ENCODE measurements around the gene DNMT1.

Gene DNMT1

DNA sequence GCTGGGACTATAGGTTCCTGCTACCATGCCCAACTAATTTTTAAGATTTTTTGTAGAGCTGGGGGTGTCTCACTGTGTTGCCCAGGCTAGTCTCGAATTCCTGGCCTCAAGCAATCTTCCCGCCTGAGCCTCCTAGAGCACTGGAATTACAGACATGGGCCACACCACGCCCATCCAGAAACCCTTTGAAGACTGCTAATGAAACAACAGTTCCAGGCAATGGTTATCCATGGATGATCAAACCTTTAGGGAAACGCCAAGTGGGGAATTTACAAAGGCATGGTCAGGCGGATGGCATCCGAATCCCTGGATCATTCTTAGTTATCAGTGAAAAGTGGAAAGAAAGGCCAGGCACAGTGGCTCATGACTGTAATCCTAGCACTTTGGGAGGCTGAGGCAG, 16.9 kb upstream of the DNMT1 start:
- Histone ChIP-seq H3K27me3 (ENCODE audit: control insufficient read depth in 3 of 3, insufficient read depth in 3 of 3, low read depth in 1 of 3, low read length in 3 of 3) (no peaks in the 10 kb centered on the region), H3K9me3 (replicated peaks in 1 of 2; ENCODE audit: control insufficient read depth in 2 of 2, insufficient read depth in 1 of 2, low read depth in 1 of 2, low read length in 2 of 2) (peaks cover 0 to 11% of the 10 kb centered on the region in 2 donors), H4K91ac (ENCODE audit: low read depth, low read length, poor library complexity) (no peak overlapping the region), H3K79me1 (ENCODE audit: low read depth, low read length) (no peaks in the 10 kb centered on the region), H3K14ac (ENCODE audit: low read length) (no peak overlapping the region), H2BK5ac (ENCODE audit: low read length) (no peak overlapping the region), H3K4ac (ENCODE audit: low read length) (no peak overlapping the region), H3K4me2 (ENCODE audit: insufficient read depth, low read length, poor library complexity, severe bottlenecking) (no peak overlapping the region), H3K4me3 (ENCODE audit: low read length in 2 of 2) (no peak overlapping the region), H2BK120ac (ENCODE audit: low read depth, low read length) (no peak overlapping the region), H3K9ac (ENCODE audit: low read depth, low read length, poor library complexity) (no peak overlapping the region), H3K4me1 (ENCODE audit: control insufficient read depth in 2 of 2, insufficient read depth in 1 of 2, low read depth in 1 of 2, low read length in 2 of 2) (no peaks in the 10 kb centered on the region), H2AK5ac (ENCODE audit: low read depth, low read length) (no peak overlapping the region), H2BK15ac (ENCODE audit: low read length) (no peak overlapping the region), H3K18ac (ENCODE audit: low read length) (no peak overlapping the region), H3K27ac (replicated peaks; ENCODE audit: low read length) (no peak overlapping the region), H2BK12ac (ENCODE audit: low read length) (no peak overlapping the region), H2AFZ (ENCODE audit: low read length) (no peak overlapping the region), H3K36me3 (replicated peaks in 1 of 2; ENCODE audit: control insufficient read depth in 2 of 2, insufficient read depth in 2 of 2, low read length in 2 of 2) (no peaks in the 10 kb centered on the region), H4K8ac (ENCODE audit: low read depth, low read length) (no peak overlapping the region), H3K23ac (ENCODE audit: low read depth, low read length, poor library complexity) (no peak overlapping the region)
- no peak for DNase-seq (ENCODE audit: low spot score)
- WGBS, 2 donors (ENCODE audit: extremely low coverage in 2 of 2, insufficient read length in 2 of 2, insufficient replicate concordance in 1 of 2), result no CpG with 5 or more reads among the region's 6 CpGs

DNA sequence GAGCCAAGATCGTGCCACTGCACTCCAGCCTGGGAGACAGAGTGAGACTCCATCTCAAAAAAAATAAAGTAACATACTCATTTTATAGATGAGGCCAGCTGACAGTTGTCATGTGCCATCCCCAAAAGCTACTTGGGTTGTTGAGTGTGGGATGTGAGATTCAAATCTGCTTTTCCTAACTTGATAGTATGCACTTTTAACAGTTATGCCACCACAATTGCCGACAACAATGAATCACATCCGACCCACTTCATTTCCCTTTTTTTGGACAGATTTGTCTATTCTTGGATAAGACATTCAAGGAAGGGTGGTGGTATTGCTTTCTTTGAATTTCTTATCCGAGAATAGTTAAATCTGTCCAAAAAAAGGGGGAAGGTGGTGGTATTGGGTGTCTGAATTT, 16.3 kb upstream of the DNMT1 start:
- H3K27me3 ChIP-seq (ENCODE audit: control insufficient read depth in 3 of 3, insufficient read depth in 3 of 3, low read depth in 1 of 3, low read length in 3 of 3), result no peaks in the 10 kb centered on the region
- no peak overlapping the region for H3K4me2 ChIP-seq (ENCODE audit: insufficient read depth, low read length, poor library complexity, severe bottlenecking)
- no peak overlapping the region for H2BK12ac ChIP-seq (ENCODE audit: low read length)
- H2AK5ac ChIP-seq (ENCODE audit: low read depth, low read length), result no peak overlapping the region
- no peak overlapping the region for H2BK5ac ChIP-seq (ENCODE audit: low read length)
- H3K27ac ChIP-seq (replicated peaks; ENCODE audit: low read length), result no peak overlapping the region
- peaks cover 0 to 16% of the 10 kb centered on the region in 2 donors for H3K9me3 ChIP-seq (replicated peaks in 1 of 2; ENCODE audit: control insufficient read depth in 2 of 2, insufficient read depth in 1 of 2, low read depth in 1 of 2, low read length in 2 of 2)
- H4K8ac ChIP-seq (ENCODE audit: low read depth, low read length), result no peak overlapping the region
- H3K4ac ChIP-seq (ENCODE audit: low read length), result no peak overlapping the region
- no peaks in the 10 kb centered on the region for H3K79me1 ChIP-seq (ENCODE audit: low read depth, low read length)
- no peak overlapping the region for H3K9ac ChIP-seq (ENCODE audit: low read depth, low read length, poor library complexity)
- no peak overlapping the region for H3K4me3 ChIP-seq (ENCODE audit: low read length in 2 of 2)
- H3K18ac ChIP-seq (ENCODE audit: low read length), result no peak overlapping the region
- H4K91ac ChIP-seq (ENCODE audit: low read depth, low read length, poor library complexity), result no peak overlapping the region
- no CpG with 5 or more reads among the region's 4 CpGs for WGBS, 2 donors (ENCODE audit: extremely low coverage in 2 of 2, insufficient read length in 2 of 2, insufficient replicate concordance in 1 of 2)
- H3K23ac ChIP-seq (ENCODE audit: low read depth, low read length, poor library complexity), result no peak overlapping the region
- DNase-seq (ENCODE audit: low spot score), result no peak
- no peak overlapping the region for H2BK15ac ChIP-seq (ENCODE audit: low read length)
- H3K14ac ChIP-seq (ENCODE audit: low read length), result no peak overlapping the region
- no peaks in the 10 kb centered on the region for H3K4me1 ChIP-seq (ENCODE audit: control insufficient read depth in 2 of 2, insufficient read depth in 1 of 2, low read depth in 1 of 2, low read length in 2 of 2)
- no peak overlapping the region for H2BK120ac ChIP-seq (ENCODE audit: low read depth, low read length)
- H2AFZ ChIP-seq (ENCODE audit: low read length), result no peak overlapping the region
- H3K36me3 ChIP-seq (replicated peaks in 1 of 2; ENCODE audit: control insufficient read depth in 2 of 2, insufficient read depth in 2 of 2, low read length in 2 of 2), result no peaks in the 10 kb centered on the region

DNA sequence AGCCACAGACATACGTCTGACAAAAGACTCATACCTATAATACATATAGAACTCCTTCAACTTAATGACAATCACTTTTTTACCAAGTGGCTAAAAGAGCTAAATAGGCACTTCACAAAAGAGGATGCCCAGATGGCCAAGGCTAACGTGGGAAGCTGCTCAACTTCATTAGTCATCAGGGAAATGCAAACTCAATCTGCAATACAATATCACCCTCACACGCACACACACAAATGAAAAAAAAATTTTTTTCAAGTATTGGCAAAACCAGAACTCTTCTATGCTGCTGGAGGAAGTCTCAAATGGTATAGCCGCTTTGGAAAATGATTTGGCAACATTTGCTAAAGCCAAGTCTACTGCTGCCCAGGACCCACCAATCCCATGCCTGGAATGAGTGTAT, 14.6 kb upstream of the DNMT1 start:
- H2BK15ac ChIP-seq (ENCODE audit: low read length), result no peak overlapping the region
- no peak overlapping the region for H2BK12ac ChIP-seq (ENCODE audit: low read length)
- H4K8ac ChIP-seq (ENCODE audit: low read depth, low read length), result no peak overlapping the region
- no peak overlapping the region for H3K4me2 ChIP-seq (ENCODE audit: insufficient read depth, low read length, poor library complexity, severe bottlenecking)
- WGBS, 2 donors (ENCODE audit: extremely low coverage in 2 of 2, insufficient read length in 2 of 2, insufficient replicate concordance in 1 of 2), result no CpG with 5 or more reads among the region's 4 CpGs
- H3K14ac ChIP-seq (ENCODE audit: low read length), result no peak overlapping the region
- peaks cover 0 to 16% of the 10 kb centered on the region in 2 donors for H3K9me3 ChIP-seq (replicated peaks in 1 of 2; ENCODE audit: control insufficient read depth in 2 of 2, insufficient read depth in 1 of 2, low read depth in 1 of 2, low read length in 2 of 2)
- no peak overlapping the region for H2AK5ac ChIP-seq (ENCODE audit: low read depth, low read length)
- H2AFZ ChIP-seq (ENCODE audit: low read length), result no peak overlapping the region
- H3K4ac ChIP-seq (ENCODE audit: low read length), result no peak overlapping the region
- no peak overlapping the region for H3K27ac ChIP-seq (replicated peaks; ENCODE audit: low read length)
- no peaks in the 10 kb centered on the region for H3K4me1 ChIP-seq (ENCODE audit: control insufficient read depth in 2 of 2, insufficient read depth in 1 of 2, low read depth in 1 of 2, low read length in 2 of 2)
- no peak overlapping the region for H2BK120ac ChIP-seq (ENCODE audit: low read depth, low read length)
- H3K36me3 ChIP-seq (replicated peaks in 1 of 2; ENCODE audit: control insufficient read depth in 2 of 2, insufficient read depth in 2 of 2, low read length in 2 of 2), result no peaks in the 10 kb centered on the region
- no peak overlapping the region for H2BK5ac ChIP-seq (ENCODE audit: low read length)
- no peak overlapping the region for H3K18ac ChIP-seq (ENCODE audit: low read length)
- H3K27me3 ChIP-seq (ENCODE audit: control insufficient read depth in 3 of 3, insufficient read depth in 3 of 3, low read depth in 1 of 3, low read length in 3 of 3), result no peaks in the 10 kb centered on the region
- DNase-seq (ENCODE audit: low spot score), result no peak
- H3K9ac ChIP-seq (ENCODE audit: low read depth, low read length, poor library complexity), result no peak overlapping the region
- H4K91ac ChIP-seq (ENCODE audit: low read depth, low read length, poor library complexity), result no peak overlapping the region
- no peak overlapping the region for H3K4me3 ChIP-seq (ENCODE audit: low read length in 2 of 2)
- H3K23ac ChIP-seq (ENCODE audit: low read depth, low read length, poor library complexity), result no peak overlapping the region
- H3K79me1 ChIP-seq (ENCODE audit: low read depth, low read length), result no peaks in the 10 kb centered on the region

DNA sequence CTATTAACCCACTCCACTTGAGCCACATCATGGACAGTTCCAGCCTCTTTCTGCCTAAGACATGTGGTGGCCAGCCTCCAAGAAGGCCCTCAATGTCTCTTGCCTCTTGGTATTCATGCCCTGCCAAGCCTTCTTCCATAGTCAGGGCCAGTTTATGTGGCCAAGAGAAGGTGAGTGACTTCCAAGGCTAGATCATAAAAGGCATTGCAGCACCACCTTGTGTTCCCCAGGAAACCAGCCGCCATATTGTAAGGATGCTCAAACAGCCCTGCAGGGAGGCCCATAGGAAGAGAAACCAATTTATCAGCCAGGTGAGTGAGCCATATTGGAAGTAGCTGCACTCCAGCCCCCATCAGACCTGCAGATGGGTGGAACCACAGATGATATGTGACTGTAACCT, 12.3 kb upstream of the DNMT1 start:
- Histone ChIP-seq H3K4me1 (ENCODE audit: control insufficient read depth in 2 of 2, insufficient read depth in 1 of 2, low read depth in 1 of 2, low read length in 2 of 2) (no peaks in the 10 kb centered on the region), H4K91ac (ENCODE audit: low read depth, low read length, poor library complexity) (no peak overlapping the region), H2BK120ac (ENCODE audit: low read depth, low read length) (no peak overlapping the region), H2BK5ac (ENCODE audit: low read length) (no peak overlapping the region), H3K4me2 (ENCODE audit: insufficient read depth, low read length, poor library complexity, severe bottlenecking) (no peak overlapping the region), H2AFZ (ENCODE audit: low read length) (no peak overlapping the region), H3K79me1 (ENCODE audit: low read depth, low read length) (no peaks in the 10 kb centered on the region), H3K9ac (ENCODE audit: low read depth, low read length, poor library complexity) (no peak overlapping the region), H3K27me3 (ENCODE audit: control insufficient read depth in 3 of 3, insufficient read depth in 3 of 3, low read depth in 1 of 3, low read length in 3 of 3) (no peaks in the 10 kb centered on the region), H3K18ac (ENCODE audit: low read length) (no peak overlapping the region), H2BK12ac (ENCODE audit: low read length) (no peak overlapping the region), H3K4me3 (ENCODE audit: low read length in 2 of 2) (no peak overlapping the region), H3K23ac (ENCODE audit: low read depth, low read length, poor library complexity) (no peak overlapping the region), H3K14ac (ENCODE audit: low read length) (no peak overlapping the region), H3K4ac (ENCODE audit: low read length) (no peak overlapping the region), H4K8ac (ENCODE audit: low read depth, low read length) (no peak overlapping the region), H3K36me3 (replicated peaks in 1 of 2; ENCODE audit: control insufficient read depth in 2 of 2, insufficient read depth in 2 of 2, low read length in 2 of 2) (no peaks in the 10 kb centered on the region), H3K9me3 (replicated peaks in 1 of 2; ENCODE audit: control insufficient read depth in 2 of 2, insufficient read depth in 1 of 2, low read depth in 1 of 2, low read length in 2 of 2) (peaks cover 0 to 16% of the 10 kb centered on the region in 2 donors), H2BK15ac (ENCODE audit: low read length) (no peak overlapping the region), H3K27ac (replicated peaks; ENCODE audit: low read length) (no peak overlapping the region), H2AK5ac (ENCODE audit: low read depth, low read length) (no peak overlapping the region)
- DNase-seq (ENCODE audit: low spot score), result no peak
- no CpG with 5 or more reads among the region's 1 CpG for WGBS, 2 donors (ENCODE audit: extremely low coverage in 2 of 2, insufficient read length in 2 of 2, insufficient replicate concordance in 1 of 2)

Data from neuronal stem cell (in vitro differentiated cells).